Suppressor macrophage treated with lipopolysaccharide for 4 hours (primary cell): ENCODE results near the gene NUTM2F.
"Not testable (repeated sequence)": the region's sequence is repeated elsewhere in the genome, so short reads cannot be mapped to it uniquely, and the experiment has no call there.

Experiments
- DNase-seq: peaks from one replicate; pipeline ENCODE4 v3.0.0-alpha.2; 2020

The NUTM2F gene, protein sequence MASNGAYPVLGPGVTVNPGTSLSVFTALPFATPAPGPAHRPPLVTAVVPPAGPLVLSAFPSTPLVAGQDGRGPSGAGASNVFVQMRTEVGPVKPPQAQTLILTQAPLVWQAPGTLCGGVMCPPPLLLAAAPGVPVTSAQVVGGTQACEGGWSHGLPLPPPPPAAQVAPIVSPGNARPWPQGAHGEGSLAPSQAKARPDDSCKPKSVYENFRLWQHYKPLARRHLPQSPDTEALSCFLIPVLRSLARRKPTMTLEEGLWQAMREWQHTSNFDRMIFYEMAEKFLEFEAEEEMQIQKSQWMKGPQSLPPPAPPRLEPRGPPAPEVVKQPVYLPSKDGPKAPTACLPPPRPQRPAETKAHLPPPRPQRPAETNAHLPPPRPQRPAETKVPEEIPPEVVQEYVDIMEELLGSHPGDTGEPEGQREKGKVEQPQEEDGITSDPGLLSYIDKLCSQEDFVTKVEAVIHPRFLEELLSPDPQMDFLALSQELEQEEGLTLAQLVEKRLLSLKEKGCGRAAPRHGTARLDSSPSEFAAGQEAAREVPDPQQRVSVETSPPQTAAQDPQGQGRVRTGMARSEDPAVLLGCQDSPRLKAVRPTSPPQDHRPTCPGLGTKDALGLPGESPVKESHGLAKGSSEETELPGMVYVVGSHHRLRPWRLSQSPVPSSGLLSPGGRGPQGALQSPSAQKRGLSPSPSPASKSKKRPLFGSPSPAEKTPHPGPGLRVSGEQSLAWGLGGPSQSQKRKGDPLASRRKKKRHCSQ

GRCh38 chr9:94328544-94328943 lies at the start of gene NUTM2F:
Gene NUTM2F, minus strand, starts transcription at chr9:94328644. Its CDS starts 21 bp downstream, at chr9:94328623.
- not testable (repeated sequence) for DNase-seq

- DNase-seq, result peak; percentile 52
Measured at GRCh38 chr9:94375197-94375596, 46.8 kb upstream of the NUTM2F start.

GRCh38 chr9:94374176-94375056 lies 46.0 kb upstream of the NUTM2F start:
- peak; percentile 93 for DNase-seq

DNA sequence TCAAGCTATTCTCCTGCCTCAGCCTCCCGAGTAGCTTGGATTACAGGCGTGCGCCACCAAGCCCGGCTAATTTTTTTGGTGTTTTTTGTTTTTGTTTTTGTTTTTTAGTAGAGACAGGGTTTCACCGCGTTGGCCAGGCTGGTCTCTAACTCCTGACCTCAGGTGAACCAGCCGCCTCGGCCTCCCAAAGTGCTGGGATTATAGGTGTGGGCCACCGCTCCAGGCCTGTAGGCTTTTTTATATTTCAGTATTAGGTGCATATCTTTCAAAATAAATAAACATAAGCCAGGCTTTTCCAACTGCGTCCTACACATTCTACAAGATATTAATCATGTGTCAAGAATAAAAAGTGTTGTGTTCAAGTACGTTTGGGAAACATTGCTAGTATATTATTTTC lies 45.3 kb upstream of the NUTM2F start:
- DNase-seq, result not testable (repeated sequence)

DNA sequence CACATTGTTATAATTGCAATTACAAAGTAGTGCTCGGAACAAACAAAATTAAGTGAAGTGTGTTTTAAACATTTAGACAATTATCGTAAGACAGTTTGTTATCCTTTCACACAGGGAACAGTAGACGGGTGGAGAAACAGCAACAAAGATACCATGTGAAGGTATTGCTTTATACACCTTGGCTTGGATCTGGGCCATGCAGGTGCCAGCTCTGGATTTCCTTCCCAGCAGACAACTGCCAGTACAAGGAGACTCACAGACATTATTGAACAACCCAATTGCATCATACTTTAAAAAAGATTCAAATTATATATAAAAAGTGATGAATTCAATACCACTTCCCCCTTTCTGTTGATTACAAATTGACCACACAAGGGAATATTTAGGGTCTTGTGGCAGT lies 41.8 kb upstream of the NUTM2F start:
- DNase-seq, result not testable (repeated sequence)

DNA sequence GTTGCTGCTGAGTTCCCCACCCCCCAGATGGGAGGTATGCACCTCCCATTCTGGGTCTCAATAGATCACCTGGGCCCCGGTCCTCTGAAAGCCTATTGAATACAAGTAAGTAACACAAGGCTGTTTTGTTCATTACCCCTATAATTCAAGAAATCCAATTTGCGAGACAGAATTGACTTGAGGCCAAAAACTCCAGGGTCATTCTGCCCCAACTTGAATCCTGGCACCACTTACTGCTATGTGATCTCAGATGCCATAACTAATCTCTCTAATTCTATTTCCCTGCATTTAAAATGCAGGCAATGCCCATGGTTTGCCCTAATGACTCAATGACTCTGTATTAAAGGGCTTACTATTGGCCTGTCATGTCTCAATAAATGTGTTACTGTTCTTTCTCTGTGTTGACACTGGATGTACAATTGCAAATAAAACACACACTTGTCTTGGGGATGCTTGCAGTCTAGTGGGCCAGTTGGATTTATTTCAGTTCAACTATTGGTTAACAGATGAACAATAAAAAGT lies 35.7 kb upstream of the NUTM2F start:
- DNase-seq, result not testable (repeated sequence)

DNA sequence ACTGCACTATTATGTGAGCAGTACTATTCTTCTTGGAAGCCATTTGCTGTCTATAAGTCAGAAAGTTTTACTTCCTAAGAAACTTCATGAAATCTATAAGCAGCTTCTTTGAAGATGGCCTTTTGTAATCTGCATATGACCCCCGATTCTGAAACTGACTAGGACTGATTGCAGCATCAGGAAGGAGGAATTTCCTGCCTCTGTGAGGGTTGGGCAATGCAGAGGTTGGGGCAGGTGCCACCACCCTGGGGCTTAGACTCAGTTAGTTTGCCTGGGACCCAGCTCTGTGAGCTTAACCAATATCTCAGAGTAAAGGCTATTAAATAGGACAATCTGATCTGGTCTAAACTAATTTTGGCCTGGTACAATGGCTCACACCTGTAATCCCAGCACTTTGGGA lies 28.7 kb upstream of the NUTM2F start:
- not testable (repeated sequence) for DNase-seq

DNA sequence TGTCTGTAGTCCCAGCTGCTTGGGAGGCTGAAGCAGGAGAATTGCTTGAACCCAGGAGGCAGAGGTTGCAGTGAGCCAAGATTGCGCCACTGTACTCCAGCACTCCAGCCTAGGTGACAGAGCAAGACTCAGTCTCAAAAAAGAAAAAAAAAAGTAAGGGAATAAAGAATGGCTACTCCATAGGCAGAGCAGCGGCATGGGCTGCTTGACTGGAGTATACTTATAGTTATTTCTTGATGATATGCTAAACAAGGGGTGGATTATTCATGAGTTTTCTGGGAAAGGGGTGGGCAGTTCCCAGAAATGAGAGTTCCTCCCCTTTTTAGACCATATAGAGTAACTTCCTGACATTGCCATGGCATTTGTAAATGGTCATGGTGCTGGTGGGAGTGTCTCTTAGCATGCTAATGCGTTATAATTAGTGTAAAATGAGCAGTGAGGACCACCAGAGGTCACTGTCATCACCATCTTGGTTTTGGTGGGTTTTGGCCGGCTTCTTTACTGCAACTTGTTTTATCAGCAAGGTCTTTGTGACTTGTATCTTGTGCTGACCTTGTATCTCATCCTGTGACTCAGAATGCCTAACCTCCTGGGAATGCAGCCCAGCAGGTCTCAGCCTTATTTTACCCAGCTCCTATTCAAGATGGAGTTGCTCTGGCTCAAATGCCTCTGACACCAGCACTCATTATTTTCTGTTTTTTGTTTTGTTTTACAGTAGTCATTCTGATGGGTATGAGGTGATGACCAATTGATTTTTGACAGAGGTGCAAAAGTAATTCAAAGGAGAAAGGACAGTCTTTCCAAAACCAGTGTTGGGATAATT lies 23.7 kb upstream of the NUTM2F start:
- DNase-seq, result not testable (repeated sequence)

DNA sequence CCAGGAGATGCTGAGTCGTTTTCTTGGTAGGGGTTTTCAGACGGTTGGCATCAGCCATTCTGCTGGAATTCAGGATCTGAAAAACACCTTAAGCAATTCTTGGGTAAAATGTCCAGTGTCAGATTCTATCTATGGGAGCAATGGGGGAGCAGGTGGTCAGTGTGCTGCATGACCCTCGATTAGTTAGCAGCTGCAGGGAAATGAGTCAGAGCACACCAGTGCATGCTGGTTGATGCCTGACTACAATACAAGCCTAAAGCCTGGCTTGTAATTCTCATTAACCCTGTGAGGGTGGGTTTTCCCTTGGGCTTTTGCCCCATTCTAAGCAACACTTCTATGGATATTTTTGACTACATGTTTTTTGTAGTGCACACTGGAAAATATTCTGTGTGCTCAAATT lies 20.3 kb upstream of the NUTM2F start:
- not testable (repeated sequence) for DNase-seq

DNA sequence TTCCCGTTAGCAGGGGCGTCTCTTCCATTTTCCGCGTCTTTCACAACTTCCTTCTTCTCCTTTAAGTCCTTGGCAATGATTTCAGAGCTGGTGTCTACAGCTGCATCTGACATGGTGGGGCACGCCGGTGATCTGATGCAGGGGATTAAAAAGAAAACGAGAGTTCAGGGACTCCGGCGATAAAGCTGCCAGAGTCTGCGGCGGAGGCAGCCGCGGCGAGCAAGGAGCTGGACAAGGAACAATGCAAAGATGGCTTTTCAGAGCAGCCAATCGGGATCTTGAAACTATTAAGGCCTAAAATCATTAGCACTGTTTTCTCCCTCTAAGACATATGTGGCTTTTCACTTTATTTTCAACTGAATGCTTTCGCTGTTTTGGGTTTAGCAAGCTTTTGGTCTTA lies 19.0 kb upstream of the NUTM2F start:
- not testable (repeated sequence) for DNase-seq

GRCh38 chr9:94341703-94342102 lies 13.3 kb upstream of the NUTM2F start:
- not testable (repeated sequence) for DNase-seq

DNA sequence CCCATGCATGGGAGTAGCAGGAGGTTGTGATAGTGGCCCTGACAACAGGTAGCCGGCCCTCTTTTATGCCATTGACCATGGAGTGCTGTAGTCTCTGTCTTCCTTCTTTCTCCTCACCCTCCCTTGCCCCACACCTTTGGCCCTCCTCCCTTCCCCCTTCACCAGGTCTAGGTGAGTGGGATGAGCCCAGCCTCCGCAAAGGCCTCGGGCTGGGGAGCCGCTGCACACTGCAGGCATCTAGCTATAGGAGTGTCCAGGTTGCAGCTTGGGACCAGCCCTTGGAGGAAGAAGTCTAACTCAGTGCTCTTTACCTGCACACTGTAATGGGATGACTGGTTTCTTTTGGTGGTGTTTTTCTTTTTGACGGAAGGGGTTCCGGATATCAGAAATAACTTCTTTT lies 12.3 kb upstream of the NUTM2F start:
- not testable (repeated sequence) for DNase-seq

DNA sequence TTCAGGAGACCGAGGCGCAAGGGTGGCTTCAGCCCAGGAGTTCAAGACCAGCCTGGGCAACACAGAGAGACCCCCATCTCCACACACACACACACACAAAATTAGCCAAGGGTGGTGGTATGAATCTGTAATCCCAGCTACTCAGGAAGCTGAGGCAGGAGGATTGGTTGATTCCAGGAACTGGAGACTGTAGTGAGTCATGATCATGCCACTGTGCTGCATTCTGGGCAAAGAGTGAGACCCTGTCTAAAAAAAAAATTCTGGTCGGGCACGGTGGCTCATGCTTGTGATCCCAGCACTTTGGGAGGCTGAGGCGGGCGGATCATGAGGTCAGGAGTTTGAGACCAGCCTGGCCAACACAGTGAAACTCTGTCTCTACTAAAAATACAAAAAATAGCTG lies 11.2 kb upstream of the NUTM2F start:
- peak; percentile 9 for DNase-seq

GRCh38 chr9:94338723-94339122 lies 10.3 kb upstream of the NUTM2F start:
- DNase-seq, result not testable (repeated sequence)

- DNase-seq, result not testable (repeated sequence)
Measured at GRCh38 chr9:94336445-94336844, 8.0 kb upstream of the NUTM2F start.

- not testable (repeated sequence) for DNase-seq
Measured at GRCh38 chr9:94325583-94325982, 2.9 kb downstream of the NUTM2F start.

- not testable (repeated sequence) for DNase-seq
Measured at GRCh38 chr9:94323153-94323798, 5.2 kb downstream of the NUTM2F start.

DNA sequence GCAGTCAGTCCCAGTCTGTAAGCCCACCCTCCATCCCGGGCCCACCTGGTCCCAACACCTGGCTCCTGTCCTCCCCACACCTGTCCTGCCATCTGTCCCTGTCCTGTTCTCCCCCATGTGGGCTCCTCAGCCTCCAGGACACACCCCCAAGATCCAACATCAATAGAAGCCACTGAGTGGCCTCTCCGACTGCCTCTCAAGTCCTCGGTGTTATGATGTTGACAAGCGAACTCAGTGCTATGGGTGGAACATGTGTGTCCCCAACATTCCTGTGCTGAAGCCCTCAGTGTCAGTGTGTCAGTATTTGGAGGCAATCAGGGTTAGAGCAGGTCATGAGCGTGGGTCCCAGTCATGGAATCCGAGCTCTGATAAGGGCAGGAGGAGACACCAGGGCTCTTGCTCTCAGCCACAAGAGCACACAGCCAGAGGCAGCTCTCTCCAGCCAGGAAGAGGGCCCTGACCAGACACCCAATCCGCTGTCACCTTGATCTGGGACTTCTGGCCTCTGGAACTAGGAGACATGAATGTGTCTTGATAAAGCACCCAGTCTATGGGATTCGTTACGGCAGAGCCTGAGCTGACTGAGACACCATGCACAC lies 6.0 kb downstream of the NUTM2F start:
- DNase-seq, result not testable (repeated sequence)

- DNase-seq, result not testable (repeated sequence)
Measured at GRCh38 chr9:94317949-94318657, 10.3 kb downstream of the NUTM2F start.

DNA sequence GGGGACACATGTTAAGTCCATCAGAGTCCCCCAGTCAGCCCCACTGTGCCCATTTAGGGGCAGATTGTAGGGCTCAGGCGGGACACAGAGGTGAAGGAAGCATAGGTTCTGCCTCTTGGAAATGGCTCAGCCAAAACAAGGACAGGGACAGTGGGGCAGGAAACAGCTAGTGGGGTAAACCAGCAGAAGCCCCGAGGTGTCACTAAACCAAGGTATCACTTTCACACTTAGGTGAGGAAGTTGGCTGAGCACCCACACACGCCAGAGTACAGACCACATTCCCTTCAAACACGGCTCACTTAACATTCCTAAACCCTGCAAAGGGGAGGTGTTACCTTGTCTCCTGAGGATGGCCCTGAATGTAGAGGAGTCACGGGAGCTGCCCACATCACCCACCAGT lies 12.2 kb downstream of the NUTM2F start:
- not testable (repeated sequence) for DNase-seq
